PC-3 (cell line): ENCODE data around the gene JPH3. TPM values are rescaled to one million over a fixed set of nuclear protein-coding genes. Genes with fewer than 3 reads are reported as not detected.

Source experiments
- ATAC-seq: fragments of 200-7000 bp; cut with Tn5 transposase; 2 replicates; pipeline ENCODE4 v1.9.1; 2020; ENCODE audit warnings: mild to moderate bottlenecking, moderate library complexity
- BruUV-seq: library from RNA; stranded (reverse); fragments of 400-500 nt; replicated peaks from 2 replicates; lab custom pipeline; 2021; lab: Mats Ljungman, UMichigan
- CTCF ChIA-PET: fragments of 300-600 bp; sonication (Branson Sonifier 250); formaldehyde crosslinking; loops from one replicate; lab custom pipeline; 2022; ENCODE audit warnings: antibody characterized with exemption; lab: Charles Lee
- POLR2A ChIA-PET: fragments of 300-600 bp; sonication (Branson Sonifier 250); formaldehyde crosslinking; loops from one replicate; lab custom pipeline; 2022; ENCODE audit warnings: antibody characterized with exemption; ENCODE audit not compliant: unreplicated experiment; lab: Charles Lee
- DNase-seq: peaks from one replicate; pipeline ENCODE4 v3.0.0-alpha.2; 2015
- H2AFZ ChIP-seq: fragments of 300-600 bp; sonication (generic); 2 replicates; pipeline ENCODE4 v1.6.0; 2016; ENCODE audit warnings: antibody characterized with exemption, low read length
- H3F3A ChIP-seq: fragments of 300-600 bp; sonication (generic); one replicate; pipeline ENCODE4 v1.6.0; 2017; ENCODE audit warnings: antibody characterized with exemption, low read length, control low read depth, mild to moderate bottlenecking; ENCODE audit not compliant: unreplicated experiment
- H3K27ac ChIP-seq: fragments of 300-600 bp; sonication (generic); 2 replicates; pipeline ENCODE4 v1.5.1; 2016; ENCODE audit warnings: mild to moderate bottlenecking, low read length
- H3K27me3 ChIP-seq: fragments of 300-600 bp; sonication (generic); 2 replicates; pipeline ENCODE4 v1.6.1; 2016; ENCODE audit warnings: low read length, mixed read lengths
- H3K36me3 ChIP-seq: fragments of 300-600 bp; sonication (generic); 2 replicates; pipeline ENCODE4 v1.6.1; 2016; ENCODE audit warnings: low read depth, mixed run types, low read length, mixed read lengths
- H3K4me1 ChIP-seq: fragments of 300-600 bp; sonication (generic); 2 replicates; pipeline ENCODE4 v1.5.1; 2016; ENCODE audit warnings: low read length; ENCODE audit not compliant: insufficient read depth
- H3K4me2 ChIP-seq: fragments of 300-600 bp; sonication (generic); 2 replicates; pipeline ENCODE4 v1.6.0; 2016; ENCODE audit warnings: low read length
- H3K4me3 ChIP-seq: fragments of 300-600 bp; sonication (generic); 2 replicates; pipeline ENCODE4 v1.5.1; 2016; ENCODE audit warnings: mild to moderate bottlenecking, low read length, mixed read lengths
- H3K79me2 ChIP-seq: fragments of 300-600 bp; sonication (generic); 2 replicates; pipeline ENCODE4 v1.6.1; 2017; ENCODE audit warnings: low read length, mixed read lengths
- H3K9ac ChIP-seq: fragments of 300-600 bp; sonication (generic); 2 replicates; pipeline ENCODE4 v1.6.0; 2016; ENCODE audit warnings: mild to moderate bottlenecking, low read length
- H3K9me2 ChIP-seq: fragments of 300-600 bp; sonication (generic); replicated peaks from 2 replicates; pipeline ENCODE4 v1.6.1; 2016; ENCODE audit warnings: mixed run types, low read length, mixed read lengths
- H3K9me3 ChIP-seq: fragments of 300-600 bp; sonication (generic); 2 replicates; pipeline ENCODE4 v1.6.1; 2016; ENCODE audit warnings: low read length, mixed read lengths
- H4K20me1 ChIP-seq: fragments of 300-600 bp; sonication (generic); 2 replicates; pipeline ENCODE4 v1.6.1; 2016; ENCODE audit warnings: low read length, mixed read lengths
- CTCF ChIP-seq: fragments of 300-600 bp; sonication (generic); conservative IDR thresholded peaks from 2 replicates; pipeline ENCODE4 v1.5.1; 2017; ENCODE audit warnings: antibody characterized with exemption, low read depth, mild to moderate bottlenecking, low read length
- EZH2 ChIP-seq: fragments of 300-600 bp; sonication (generic); IDR thresholded peaks from one replicate; pipeline ENCODE4 v1.6.1; 2017; ENCODE audit warnings: antibody characterized with exemption, mild to moderate bottlenecking, low read length; ENCODE audit not compliant: unreplicated experiment
- EZH2phosphoT487 ChIP-seq: fragments of 300-600 bp; sonication (generic); IDR thresholded peaks from 2 replicates; pipeline ENCODE4 v1.6.1; 2018; ENCODE audit warnings: mild to moderate bottlenecking, antibody characterized with exemption, low read length, borderline replicate concordance
- intact Hi-C: fragments of 100-400 bp; cut with micrococcal nuclease; formaldehyde crosslinking; loops from 2 replicates; pipeline ENCODE4 v1.9.0; 2023
- total RNA-seq: library from RNA; depleted of rRNA; stranded (reverse); fragments of >200 nt; gene quantifications from 2 replicates; pipeline ENCODE4 v1.2.3, GENCODE V29; 2014

JPH3 gene
- total RNA-seq, 1 experiment from 2014 or later = not detected

GRCh38 chr16:87607871-87608270 is 5.6 kb downstream of the JPH3 start:
- intact Hi-C loops = no loop called here
- no peaks in the 10 kb centered on the region for H3K4me1 ChIP-seq
- BruUV-seq = no TSS peak
- H3K9me2 ChIP-seq = no peaks in the 10 kb centered on the region
- H3K4me2 ChIP-seq = no peak overlapping the region
- no peaks in the 10 kb centered on the region for H3K36me3 ChIP-seq
- H3K4me3 ChIP-seq = no peak overlapping the region
- ChIA-PET CTCF (no interaction called here), POLR2A (interaction anchor here (0.7 kb wide), 1 partner anchor 195 kb away, joined by 3 read pairs; no protein-coding TSS in a partner anchor)
- no peak overlapping the region for H2AFZ ChIP-seq
- DNase-seq (no peak), ATAC-seq (no peak)
- H3F3A ChIP-seq = no peaks in the 10 kb centered on the region
- no peaks in the 10 kb centered on the region for H4K20me1 ChIP-seq
- H3K9me3 ChIP-seq = no peaks in the 10 kb centered on the region
- H3K27me3 ChIP-seq = peaks cover 45% of the 10 kb centered on the region
- no peaks in the 10 kb centered on the region for H3K79me2 ChIP-seq
- no peak overlapping the region for H3K9ac ChIP-seq
- TF ChIP-seq EZH2phosphoT487 (no peak), EZH2 (no peak)
- H3K27ac ChIP-seq = no peak overlapping the region

DNA sequence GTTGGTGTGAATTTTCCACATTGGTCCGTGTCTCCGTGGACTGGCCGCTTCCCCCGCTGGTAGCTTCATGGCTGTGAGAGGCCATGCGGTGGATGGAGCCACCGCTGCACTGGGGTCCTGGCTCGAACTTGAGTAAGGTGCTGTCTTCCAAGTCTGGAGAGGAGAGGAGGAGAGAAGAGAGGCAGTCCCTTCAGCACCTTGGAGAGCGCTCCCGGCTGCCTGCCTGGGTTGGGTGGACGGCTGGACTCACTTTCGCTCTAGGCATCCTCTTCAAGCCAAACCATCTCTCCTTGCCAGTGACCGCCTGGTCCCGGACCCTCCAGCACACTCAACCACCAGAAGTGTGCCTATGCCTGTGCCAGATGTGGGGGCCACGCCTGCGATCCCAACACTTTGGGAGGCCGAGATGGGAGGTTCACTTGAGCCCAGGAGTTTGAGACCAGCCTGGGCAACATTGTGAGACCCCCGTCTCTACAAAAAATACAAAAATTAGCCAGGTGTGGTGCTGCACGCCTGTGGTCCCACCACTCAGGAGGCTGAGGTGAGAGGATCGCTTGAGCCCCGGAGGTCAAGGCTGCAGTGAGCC is 6.2 kb downstream of the JPH3 start:
- peaks cover 39% of the 10 kb centered on the region for H3K27me3 ChIP-seq
- H3F3A ChIP-seq = no peaks in the 10 kb centered on the region
- H3K36me3 ChIP-seq = no peaks in the 10 kb centered on the region
- no peaks in the 10 kb centered on the region for H3K4me1 ChIP-seq
- H3K27ac ChIP-seq = no peak overlapping the region
- H3K9ac ChIP-seq = no peak overlapping the region
- ATAC-seq (peak; percentile 38; the same call in 1 of the 2 replicates), DNase-seq (peak; percentile 63)
- TF ChIP-seq EZH2 (no peak), CTCF (no peak), EZH2phosphoT487 (no peak)
- no peak overlapping the region for H3K4me2 ChIP-seq
- ChIA-PET CTCF (no interaction called here), POLR2A (interaction anchor here (0.7 kb wide), 1 partner anchor 196 kb away, joined by 3 read pairs; no protein-coding TSS in a partner anchor)
- H3K79me2 ChIP-seq = no peaks in the 10 kb centered on the region
- H3K4me3 ChIP-seq = no peak overlapping the region
- intact Hi-C loops = no loop called here
- no peaks in the 10 kb centered on the region for H4K20me1 ChIP-seq
- no peak overlapping the region for H2AFZ ChIP-seq
- H3K9me3 ChIP-seq = no peaks in the 10 kb centered on the region
- H3K9me2 ChIP-seq = no peaks in the 10 kb centered on the region
- no TSS peak for BruUV-seq

- no TSS peak for BruUV-seq
- no peak overlapping the region for H3K4me2 ChIP-seq
- no peaks in the 10 kb centered on the region for H3K4me1 ChIP-seq
- no peak overlapping the region for H3K4me3 ChIP-seq
- no peak overlapping the region for H3K9ac ChIP-seq
- POLR2A ChIA-PET = no interaction called here
- TF ChIP-seq EZH2 (no peak), CTCF (no peak), EZH2phosphoT487 (no peak)
- ATAC-seq = no peak
- peaks cover 23% of the 10 kb centered on the region for H3K27me3 ChIP-seq
- CTCF ChIA-PET = no interaction called here
- intact Hi-C loops = no loop called here
- no peaks in the 10 kb centered on the region for H3F3A ChIP-seq
- H4K20me1 ChIP-seq = no peaks in the 10 kb centered on the region
- no peaks in the 10 kb centered on the region for H3K9me2 ChIP-seq
- no peaks in the 10 kb centered on the region for H3K36me3 ChIP-seq
- H3K79me2 ChIP-seq = no peaks in the 10 kb centered on the region
- H3K27ac ChIP-seq = no peak overlapping the region
- no peak for DNase-seq
- no peaks in the 10 kb centered on the region for H3K9me3 ChIP-seq
- H2AFZ ChIP-seq = no peak overlapping the region
Measured at GRCh38 chr16:87610026-87610425, 7.7 kb downstream of the JPH3 start.
